HG03045 (cell line): ENCODE measurements around the gene PNPLA2.

ENCODE experiments used
- ATAC-seq: cut with Tn5 transposase; IDR thresholded peaks from one replicate; pipeline ENCODE4 v1.9.1; 2021; ENCODE audit warnings: mild to moderate bottlenecking, moderate library complexity; ENCODE audit not compliant: unreplicated experiment

The PNPLA2 gene

GRCh38 chr11:818396-819128 lies at the start of gene PNPLA2:
Gene PNPLA2, plus strand, starts transcription at chr11:818914. Its CDS starts 805 bp downstream, at chr11:819719.
- no peak for ATAC-seq

- no peak for ATAC-seq
These were observed 48.6 kb upstream of the PNPLA2 start for GRCh38 chr11:769887-770641.

- no peak for ATAC-seq
These were observed 47.8 kb upstream of the PNPLA2 start for GRCh38 chr11:770642-771616.

- no peak for ATAC-seq
These were observed 47.0 kb upstream of the PNPLA2 start for GRCh38 chr11:771617-772204.

GRCh38 chr11:772429-773390 lies 46.0 kb upstream of the PNPLA2 start:
- no peak for ATAC-seq

GRCh38 chr11:773425-773824 lies 45.3 kb upstream of the PNPLA2 start:
- no peak for ATAC-seq

- ATAC-seq: no peak
These were observed 44.9 kb upstream of the PNPLA2 start for GRCh38 chr11:773830-774229.

- no peak for ATAC-seq
These were observed 43.7 kb upstream of the PNPLA2 start for GRCh38 chr11:774873-775592.

GRCh38 chr11:776263-776560 lies 42.5 kb upstream of the PNPLA2 start:
- no peak for ATAC-seq

- ATAC-seq: peak; percentile 37
These were observed 42.0 kb upstream of the PNPLA2 start for GRCh38 chr11:776561-777287.

- peak; percentile 76 for ATAC-seq
These were observed 41.1 kb upstream of the PNPLA2 start, which contains the start of gene GATD1 for GRCh38 chr11:777288-778255. Gene GATD1, minus strand, starts transcription at chr11:777487. Its CDS starts 25 bp downstream, at chr11:777462.

GRCh38 chr11:778976-779954 lies 39.4 kb upstream of the PNPLA2 start:
- no peak for ATAC-seq

GRCh38 chr11:779955-780532 lies 38.7 kb upstream of the PNPLA2 start:
- ATAC-seq: no peak

- no peak for ATAC-seq
These were observed 36.2 kb upstream of the PNPLA2 start for GRCh38 chr11:782264-783174.

- no peak for ATAC-seq
These were observed 35.1 kb upstream of the PNPLA2 start for GRCh38 chr11:783581-784015.
